GM21825 (cell line): ENCODE measurements around the gene ADAT3.

Experiments
- ATAC-seq: cut with Tn5 transposase; IDR thresholded peaks from one replicate; pipeline ENCODE4 v1.9.1; 2021; ENCODE audit warnings: mild to moderate bottlenecking, moderate library complexity; ENCODE audit not compliant: unreplicated experiment

The ADAT3 gene

DNA sequence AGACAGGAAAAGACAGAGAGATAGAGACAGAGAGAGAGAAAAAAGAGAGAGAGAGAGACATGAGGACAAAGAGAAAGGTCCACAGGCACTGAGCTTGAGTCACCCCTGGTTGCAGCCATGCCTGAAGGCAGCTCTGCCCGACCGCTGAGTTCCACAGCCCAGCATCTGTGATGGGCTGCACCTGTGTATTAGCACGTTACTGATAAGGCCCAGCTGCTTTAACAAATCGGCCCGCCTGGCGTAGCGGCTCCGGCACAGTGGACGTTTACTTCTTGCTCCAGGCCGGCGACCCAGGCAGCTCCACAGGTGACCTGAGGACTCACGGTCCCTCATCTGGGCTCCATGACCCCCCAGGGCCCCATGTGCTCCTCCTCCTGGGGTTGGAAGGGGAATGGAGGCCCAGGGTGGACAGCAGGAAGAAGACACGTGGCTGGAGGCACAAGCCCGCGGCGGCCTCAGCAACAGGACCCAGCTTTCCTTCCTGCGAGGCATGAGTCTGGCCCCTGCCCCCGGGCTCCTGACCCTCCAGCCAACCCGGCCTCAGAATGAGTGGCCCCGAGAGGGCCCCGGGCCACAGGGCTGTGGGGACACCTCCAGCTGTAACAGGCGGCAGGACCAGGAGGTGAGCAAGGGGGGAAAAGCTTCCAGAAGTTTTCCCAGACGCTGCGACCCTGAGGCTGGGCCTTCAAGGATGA lies 31.9 kb downstream of the ADAT3 start:
- ATAC-seq: no peak

DNA sequence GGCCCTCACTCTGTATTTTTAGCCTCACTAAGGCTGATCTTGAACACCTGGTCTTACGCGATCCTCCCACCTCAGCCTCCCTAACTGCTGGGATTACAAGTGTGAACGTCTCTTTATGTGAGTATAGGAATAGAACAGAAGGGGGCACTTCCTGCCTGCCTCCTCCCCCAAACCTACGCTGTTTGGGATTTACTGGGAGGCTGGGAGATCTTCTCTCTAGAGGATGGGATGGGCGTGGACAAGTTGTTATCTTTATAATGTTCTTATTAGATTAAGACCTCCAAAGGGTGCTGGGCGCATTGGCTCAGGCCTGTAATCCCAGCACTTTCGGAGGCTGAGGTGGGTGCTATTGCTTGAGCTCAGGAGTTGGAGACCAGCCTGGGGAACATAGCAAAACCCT lies 32.9 kb downstream of the ADAT3 start:
- ATAC-seq: no peak

DNA sequence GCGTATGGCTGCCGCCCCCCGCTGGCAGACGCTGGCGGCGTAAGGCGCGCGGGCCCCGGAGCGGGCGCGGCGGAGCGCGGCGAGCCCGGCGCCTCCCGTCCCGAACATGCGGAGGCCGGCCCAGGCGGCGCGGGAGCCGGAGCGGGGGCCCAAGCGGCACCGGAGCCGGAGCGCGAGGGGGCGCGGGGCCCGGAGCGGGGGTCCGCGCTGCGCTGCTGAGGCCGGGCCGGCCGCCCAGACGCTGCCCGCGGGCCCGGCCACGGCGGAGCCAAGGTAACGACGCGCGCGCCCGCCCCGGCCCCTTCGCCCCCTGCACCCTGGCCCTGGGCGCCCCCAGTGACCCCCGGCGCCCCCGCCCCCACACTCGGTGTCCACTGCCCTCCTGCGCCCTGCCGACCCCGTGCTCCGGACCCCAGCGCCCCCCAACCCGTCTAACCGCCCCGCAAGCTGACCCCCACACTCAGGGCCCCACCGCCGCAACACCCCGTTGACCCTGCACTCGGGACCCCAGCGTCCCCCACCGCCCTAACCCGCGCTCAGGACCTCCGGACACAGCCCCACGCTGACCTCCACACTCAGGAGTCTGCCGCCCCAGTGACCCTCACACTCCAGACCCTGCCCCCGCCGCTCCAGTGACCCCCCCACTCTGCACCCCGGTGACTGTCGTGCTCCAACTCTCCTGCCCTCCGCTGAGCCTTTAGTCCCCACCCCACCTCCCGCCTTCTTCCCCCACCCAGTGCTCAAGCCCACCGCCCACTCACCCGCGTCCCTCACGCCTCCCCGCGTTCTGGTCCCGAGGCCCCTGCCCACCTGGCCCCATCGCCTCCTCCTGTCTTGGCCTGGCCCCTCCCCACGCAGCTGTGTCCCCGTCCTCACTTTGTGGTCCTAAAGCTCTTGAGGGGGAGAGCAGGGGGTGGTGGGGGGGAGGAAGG lies 36.2 kb downstream of the ADAT3 start, which contains the start of gene CSNK1G2:
TSS of gene CSNK1G2 (plus strand) at position 27 of the 932 bp plus-strand sequence. CDS start 28,601 bp downstream, outside the sequence.
- ATAC-seq: no peak

DNA sequence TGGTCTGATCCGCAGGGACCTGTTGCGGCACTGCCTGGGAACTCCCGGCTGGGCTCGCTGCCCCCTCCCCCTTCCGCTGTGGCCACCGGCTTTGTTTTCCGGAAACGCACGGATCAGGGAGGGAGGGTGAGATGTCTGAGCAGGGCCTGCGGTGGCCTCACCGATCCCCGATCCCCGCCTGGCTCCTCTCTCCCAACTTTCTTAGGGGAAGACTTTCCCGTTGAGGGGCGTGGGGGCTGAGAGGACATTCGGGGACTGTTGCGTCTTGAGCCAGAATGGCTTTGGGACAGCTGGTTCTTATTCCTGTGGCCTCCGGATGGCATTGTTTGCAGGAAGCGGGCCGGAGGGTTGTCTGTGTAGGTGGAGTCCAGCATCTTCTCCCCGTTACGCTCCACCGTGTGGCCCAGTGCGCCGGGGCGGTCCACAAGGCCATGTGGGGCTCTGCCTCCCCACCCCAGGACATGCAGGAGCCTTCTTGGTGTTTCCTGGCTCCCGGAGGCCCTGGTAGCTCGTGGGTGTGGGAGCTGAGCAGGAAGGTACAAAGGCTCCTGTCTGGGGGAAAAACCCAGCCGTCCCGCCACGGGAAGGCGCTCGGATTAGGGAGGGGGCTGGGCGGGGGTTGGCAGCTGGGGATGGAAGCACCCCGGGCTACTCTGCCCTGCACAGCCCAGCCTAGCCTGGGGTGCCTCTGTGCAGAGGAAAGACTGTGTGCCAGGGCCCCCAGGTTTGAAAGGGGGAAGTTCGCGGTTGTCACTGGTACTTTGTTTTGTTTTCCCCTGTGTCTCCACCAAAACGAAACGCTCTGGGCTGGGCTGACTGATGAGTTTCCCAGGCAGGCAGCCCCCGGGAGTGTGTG lies 37.1 kb downstream of the ADAT3 start:
- peak; percentile 34 for ATAC-seq

DNA sequence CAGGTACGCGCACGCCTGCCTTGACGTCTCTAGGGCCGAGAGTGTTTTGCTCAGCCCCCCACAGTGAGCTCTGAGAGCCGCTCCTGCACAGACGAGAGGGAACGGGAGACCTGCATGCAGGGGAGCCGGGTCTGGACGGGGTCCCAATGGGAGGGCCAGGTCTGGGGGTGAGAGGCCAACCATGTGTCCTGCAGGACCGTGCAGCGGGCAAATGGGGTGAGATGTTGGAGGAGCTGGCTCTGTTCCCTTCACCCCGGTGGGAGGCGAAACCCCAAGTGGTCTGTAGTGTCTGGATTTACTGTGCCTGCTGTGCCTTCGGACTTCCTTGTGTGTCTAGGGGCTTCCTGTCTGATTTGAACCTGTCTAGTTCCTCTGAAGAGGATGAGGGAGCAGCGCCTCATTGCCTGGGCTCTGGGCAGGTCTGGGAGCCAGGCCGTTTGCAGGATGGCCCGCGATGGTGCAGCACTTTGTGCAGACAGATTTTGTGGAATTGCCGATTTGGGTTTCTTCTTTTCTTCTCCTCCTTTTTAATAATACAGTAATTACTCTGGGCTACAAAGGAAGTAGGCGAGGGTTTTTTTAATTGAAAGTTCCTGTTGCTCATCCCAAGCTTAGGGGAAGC lies 37.8 kb downstream of the ADAT3 start:
- ATAC-seq: peak; percentile 2

DNA sequence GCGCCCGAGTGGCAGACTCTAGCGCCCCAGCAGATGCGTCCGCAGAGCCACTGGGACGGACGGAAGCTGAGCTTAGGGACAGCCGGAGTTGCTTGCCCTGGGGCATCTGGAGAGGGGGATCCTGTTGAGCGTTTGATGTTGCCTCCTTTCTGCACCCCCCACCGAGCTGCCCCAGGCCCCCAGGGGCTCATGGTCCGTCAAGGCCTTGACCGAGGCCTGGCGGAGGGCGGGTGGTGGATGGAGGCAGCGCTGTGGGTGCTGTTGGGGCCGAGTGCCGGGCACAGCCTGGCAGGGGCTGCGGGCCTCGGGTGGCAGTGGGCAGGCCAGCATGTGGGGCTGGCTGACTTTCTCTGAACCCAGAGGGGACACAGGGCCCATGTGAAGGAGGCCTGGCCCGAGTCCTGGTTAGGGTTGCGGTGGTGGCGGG lies 38.5 kb downstream of the ADAT3 start:
- ATAC-seq: no peak

DNA sequence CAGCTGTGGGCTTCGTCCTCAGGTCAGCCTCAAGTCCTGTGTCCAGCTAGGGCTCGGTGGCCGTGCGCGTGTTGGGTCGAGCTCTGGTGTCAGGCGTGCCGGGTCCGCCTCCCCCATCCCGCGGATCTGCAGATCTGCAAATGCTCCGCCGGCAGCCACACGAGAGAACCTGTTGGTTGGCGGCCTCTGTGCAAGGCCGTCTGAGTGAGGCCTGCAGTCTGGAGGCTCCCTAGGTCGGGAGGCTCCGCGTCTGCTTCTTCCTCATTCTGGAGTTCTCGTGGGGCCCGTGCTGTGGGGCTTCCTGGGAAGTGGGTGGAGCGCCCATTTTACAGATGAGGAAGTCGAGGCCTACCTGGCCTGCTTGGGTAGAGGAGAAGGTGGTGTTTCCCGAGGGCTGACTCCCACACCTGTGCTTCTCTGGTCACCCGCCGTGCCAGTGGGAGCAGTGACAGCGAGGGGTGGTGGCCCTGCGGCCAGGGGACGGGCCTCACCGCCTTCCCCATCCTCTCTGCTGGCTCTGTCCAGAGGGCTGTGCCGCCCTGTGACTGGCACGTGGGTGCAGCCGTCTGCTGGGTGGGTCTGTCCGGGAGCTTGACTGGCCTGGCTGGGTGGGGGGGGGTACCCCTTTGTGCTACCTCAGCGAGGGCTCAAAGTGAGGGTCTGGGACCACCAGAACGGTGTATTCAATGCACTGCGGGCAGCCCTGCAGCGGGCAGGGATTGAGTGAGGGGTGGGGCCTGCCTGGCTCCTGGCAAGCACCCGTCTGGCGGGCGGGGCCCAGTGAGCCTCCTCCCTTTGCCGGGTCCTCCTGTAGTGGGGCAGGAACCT lies 39.1 kb downstream of the ADAT3 start:
- ATAC-seq: no peak

DNA sequence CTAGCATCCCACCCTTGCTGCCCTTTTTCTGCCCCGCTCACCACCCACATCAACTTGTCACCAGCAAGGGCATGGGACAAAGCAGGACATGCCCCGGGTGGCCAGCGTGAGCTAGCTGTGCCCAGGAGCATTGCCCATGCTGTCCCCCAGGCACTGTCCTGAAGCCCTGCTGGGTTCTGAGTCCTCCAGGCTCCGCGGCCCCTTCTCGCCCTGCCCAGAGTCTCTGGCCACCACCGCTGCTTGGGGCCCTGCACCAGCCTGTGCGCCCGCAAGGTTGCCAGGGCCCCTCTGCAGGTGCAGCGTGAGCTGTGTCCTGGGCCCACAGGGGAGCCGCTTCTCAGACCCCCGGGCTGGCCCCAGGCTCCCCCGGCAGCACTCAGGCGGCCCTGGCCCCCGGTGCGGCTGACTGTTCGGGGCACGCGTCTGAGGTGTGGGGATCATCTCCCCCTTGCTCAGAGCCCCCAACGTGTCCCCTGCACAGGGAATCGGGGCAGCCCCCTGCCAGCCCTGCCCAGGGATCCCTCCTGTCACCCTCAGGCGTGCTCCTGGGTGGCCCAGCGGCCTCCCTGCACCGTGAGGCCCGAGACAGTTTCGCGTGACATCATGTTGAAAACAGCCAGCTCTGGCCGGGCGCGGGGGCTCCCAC lies 39.8 kb downstream of the ADAT3 start:
- ATAC-seq: no peak

DNA sequence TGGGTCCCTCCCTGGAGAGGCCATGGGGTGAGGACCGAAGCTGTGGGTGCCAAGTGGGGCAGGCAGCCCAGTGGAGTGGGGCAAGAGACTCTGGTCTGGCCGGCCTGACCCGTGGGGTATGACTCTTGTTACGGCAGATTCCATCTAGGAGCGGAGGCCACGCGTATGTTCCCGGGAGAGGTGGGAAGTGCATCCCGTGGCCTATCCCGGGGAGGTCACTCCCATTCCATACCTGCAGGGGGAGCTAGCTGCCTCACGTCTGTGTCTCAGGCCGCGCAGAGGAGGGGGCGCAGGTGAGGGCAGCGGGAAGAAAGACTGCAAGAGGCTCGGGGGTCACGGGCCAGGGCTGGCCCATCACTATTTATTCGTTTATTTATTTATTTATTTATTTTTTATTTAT lies 40.7 kb downstream of the ADAT3 start:
- ATAC-seq: no peak

DNA sequence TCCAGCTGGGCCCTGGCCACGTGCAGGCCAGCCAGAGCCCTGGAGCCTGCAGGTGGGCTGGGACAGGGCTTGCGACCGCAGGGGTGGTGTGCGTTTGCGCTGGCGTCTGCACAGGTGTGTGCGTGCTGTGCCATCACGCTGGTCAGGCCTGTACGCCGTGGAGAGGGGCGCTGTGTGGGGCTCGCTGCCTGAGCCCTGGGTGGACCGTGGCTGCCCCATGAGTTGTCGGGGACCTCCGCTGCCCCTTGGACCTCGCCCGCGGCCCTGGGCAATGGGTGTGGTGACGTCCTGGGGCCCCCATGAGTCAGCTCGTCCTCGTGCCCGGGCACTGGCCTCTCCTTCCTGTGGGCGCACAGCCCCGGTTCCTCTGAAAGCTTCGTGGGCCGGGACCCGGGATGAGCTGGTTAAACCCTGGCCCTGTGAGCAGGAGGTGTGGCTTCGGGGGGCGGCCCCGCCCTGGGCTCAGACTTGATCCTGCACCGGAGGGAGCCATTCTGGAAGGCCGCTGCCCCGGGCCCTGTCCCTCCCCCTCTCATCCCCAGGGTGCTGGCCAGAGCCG lies 42.5 kb downstream of the ADAT3 start:
- ATAC-seq: no peak

DNA sequence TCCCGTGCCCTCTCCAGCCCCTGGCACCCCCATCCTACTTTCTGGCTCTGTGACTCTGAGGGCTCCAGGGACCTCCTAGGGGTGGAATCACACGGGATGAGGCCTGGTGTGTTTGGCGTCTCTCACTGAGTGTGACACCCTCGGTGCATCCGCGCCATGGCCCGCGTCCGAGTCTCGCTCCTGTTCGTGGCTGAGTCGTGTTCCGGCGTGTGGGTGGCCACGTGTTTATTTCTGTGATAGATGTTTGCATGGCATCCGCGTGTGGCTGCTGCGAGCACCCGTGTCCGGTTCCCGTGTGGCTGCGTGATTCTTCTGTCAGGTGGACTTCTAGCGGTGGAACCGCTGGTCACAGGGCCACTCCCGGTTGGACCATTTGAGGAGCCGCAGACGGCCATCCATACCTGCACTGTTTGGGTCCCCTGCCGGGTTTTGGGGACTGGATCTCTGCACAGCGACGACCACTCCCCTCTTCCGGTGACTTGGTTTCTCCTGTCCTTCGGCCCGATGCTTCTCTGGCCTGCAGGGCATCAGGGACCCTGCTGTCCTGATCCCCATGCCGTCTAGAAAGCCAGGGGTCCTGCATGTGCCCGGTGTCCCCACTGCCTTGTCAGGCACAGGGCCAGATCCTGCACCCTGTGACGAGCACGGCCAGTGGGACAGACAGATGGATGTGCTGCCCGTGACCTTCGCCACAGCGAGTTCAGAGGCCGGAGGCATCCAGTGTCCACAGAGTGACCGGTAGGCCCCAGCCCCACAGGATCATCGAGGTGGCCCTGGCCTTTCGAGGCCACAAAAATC lies 44.3 kb downstream of the ADAT3 start:
- no peak for ATAC-seq

DNA sequence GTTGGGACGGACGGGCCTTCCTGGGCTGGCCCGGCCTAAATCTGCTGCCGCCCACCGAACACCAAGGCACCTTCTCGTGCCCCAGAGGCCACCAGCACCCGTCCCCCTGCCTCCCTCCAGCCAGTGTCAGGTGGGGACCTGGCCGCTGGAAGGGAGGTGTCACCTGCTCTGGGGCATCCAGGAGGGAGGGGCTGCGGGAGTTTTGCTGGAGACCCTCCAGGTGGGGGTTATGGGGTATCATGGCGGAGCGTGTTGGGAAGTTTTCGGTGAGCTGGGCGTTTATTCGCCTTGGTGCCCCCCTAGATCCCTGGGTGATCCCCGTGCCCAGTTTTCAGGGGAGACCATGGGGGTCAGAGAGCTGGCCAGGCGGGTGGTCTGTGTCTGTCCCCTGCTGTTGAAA lies 45.4 kb downstream of the ADAT3 start:
- ATAC-seq: no peak

DNA sequence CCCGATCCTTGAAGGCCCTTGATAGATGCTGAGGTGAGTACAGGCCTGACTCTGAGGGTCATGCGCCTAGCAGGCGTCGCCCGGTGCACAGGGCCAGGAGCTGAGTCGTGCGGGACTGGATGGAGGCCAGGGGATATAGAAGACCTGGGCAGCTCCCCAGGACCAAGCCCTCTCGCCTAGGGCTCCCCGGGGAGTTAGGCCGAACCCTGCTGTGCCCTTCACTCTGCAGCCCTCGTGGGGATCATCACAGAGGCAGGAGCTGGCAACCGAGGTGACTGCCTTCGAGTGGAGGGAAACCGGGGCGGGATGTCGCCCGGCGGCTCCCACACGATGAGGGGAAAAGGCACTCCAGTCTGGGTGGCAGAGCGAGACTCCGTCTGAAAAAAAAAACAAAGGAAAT lies 47.4 kb downstream of the ADAT3 start:
- no peak for ATAC-seq

DNA sequence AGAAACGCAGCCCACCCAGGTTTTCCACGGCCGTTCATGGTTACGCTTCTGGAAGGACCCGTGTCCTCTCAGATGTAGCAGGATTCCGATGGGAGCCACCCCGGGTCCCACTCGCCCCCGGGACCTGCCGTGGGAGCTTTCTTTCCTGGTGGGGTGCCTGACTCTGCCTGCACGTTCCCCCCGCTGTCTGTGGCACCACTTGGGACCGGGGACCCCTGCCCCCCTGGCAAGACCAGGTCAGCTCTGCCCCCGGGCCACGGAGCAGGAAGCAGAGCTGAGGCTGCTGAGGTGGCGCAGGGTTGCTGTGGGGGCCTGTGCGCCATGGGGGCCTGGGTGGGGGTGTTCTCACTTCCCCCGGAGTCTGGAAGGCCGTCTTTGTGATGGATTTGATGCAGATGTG lies 47.8 kb downstream of the ADAT3 start:
- ATAC-seq: no peak

DNA sequence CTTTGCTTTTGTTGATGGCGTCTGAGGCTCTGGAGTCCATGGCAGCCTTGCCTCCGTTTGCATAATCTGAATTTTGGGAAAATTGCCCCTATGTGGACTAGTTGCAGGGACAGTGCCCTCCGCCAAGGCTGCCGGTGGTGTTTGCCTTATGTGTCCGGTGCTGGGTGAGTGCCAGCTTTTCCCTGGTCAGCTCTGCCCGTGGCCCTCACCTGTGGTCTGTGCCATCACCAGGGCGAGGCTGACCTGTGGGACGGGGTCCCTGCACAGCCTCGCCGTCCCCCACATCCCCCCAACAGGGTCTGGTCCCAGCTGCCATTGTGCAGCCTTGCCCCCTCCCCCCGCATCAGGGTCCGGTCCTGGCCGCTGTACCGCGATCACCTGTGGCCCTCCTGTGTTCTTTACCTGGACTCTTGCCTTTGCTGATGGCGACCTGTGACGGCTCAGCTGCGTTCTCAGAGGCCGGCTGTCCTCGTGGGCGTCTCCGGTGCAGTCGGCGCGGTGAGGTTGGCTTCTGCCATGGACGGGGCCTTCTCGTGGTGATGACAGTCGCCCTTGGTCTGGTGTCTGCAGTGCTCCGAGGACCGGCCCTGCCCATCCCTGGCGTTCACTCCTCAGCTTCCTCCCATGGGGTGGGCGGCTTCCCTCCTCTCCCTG lies 48.4 kb downstream of the ADAT3 start:
- ATAC-seq: no peak

DNA sequence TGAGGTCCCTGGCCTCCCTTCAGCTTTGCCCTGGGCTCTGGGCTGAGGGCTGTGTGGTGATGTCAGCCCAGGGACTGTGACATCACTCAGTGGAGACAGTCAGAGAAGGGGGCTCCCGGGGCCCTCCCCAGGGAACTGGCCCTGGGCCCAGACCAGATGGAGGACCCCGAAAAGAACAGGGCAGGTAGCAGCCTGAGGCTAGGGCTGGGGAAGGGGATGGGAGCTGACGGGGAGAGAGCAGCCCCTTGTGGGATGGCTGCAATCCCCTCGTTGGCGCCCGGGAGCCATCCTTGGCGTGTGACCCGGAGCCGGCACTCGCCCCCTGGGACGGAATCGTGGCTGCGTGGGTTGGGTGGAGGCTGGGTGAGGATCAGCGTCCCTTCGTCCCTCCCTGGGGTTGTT lies 49.3 kb downstream of the ADAT3 start:
- no peak for ATAC-seq
